Measurements from ENCODE around the gene POU6F2. TPM values are rescaled to one million over a fixed set of nuclear protein-coding genes. Genes with fewer than 3 reads are reported as not detected.

Gene POU6F2
- total RNA-seq, 1 donor from 2014 or later: not detected

- DNase-seq (ENCODE audit: low spot score in 2 of 2): no peak
- intact Hi-C loops (cut with DNase I): no loop called here
- Histone ChIP-seq H3K4me1 (no peaks in the 10 kb centered on the region), H3K36me3 (no peaks in the 10 kb centered on the region), H3K4me3 (no peak overlapping the region), H3K27ac (no peak overlapping the region), H3K9me3 (no peaks in the 10 kb centered on the region), H3K27me3 (no peaks in the 10 kb centered on the region)
- no peak for TF ChIP-seq CTCF (IDR thresholded peaks at IDR 0.05)
Observed at GRCh38 chr7:38955892-38956291, 21.8 kb upstream of the POU6F2 start.

- Histone ChIP-seq H3K9me3 (no peaks in the 10 kb centered on the region), H3K4me3 (no peak overlapping the region), H3K27me3 (no peaks in the 10 kb centered on the region), H3K36me3 (no peaks in the 10 kb centered on the region), H3K27ac (no peak overlapping the region), H3K4me1 (no peaks in the 10 kb centered on the region)
- no peak for TF ChIP-seq CTCF (IDR thresholded peaks at IDR 0.05)
- no peak for DNase-seq (ENCODE audit: low spot score in 2 of 2)
- intact Hi-C loops (cut with DNase I): no loop called here
Observed at GRCh38 chr7:38962028-38962427, 15.7 kb upstream of the POU6F2 start.

- intact Hi-C loops (cut with DNase I): no loop called here
- H3K4me3 ChIP-seq: no peak overlapping the region
Observed at GRCh38 chr7:38964921-38965320, 12.8 kb upstream of the POU6F2 start.

GRCh38 chr7:38973760-38974159 lies 3.9 kb upstream of the POU6F2 start:
- TF ChIP-seq CTCF (IDR thresholded peaks at IDR 0.05): no peak
- no peak overlapping the region for H3K4me3 ChIP-seq
- intact Hi-C loops (cut with DNase I): no loop called here
- H3K36me3 ChIP-seq: no peaks in the 10 kb centered on the region
- H3K4me1 ChIP-seq: peaks cover 2 to 4% of the 10 kb centered on the region in 2 donors
- H3K9me3 ChIP-seq: no peaks in the 10 kb centered on the region
- no peak for DNase-seq (ENCODE audit: low spot score in 2 of 2)
- H3K27ac ChIP-seq: no peak overlapping the region
- no peaks in the 10 kb centered on the region for H3K27me3 ChIP-seq

More at GRCh38 chr7:38964921-38965320, 12.8 kb upstream of the POU6F2 start:
- Histone ChIP-seq H3K9me3 (no peaks in the 10 kb centered on the region), H3K27ac (no peak overlapping the region), H3K36me3 (no peaks in the 10 kb centered on the region), H3K4me1 (no peaks in the 10 kb centered on the region), H3K27me3 (no peaks in the 10 kb centered on the region)
- DNase-seq (ENCODE audit: low spot score in 2 of 2): no peak
- no peak for TF ChIP-seq CTCF (IDR thresholded peaks at IDR 0.05)

GRCh38 chr7:38975944-38976392 lies 1.7 kb upstream of the POU6F2 start:
- Histone ChIP-seq H3K4me1 (peaks cover 2 to 4% of the 10 kb centered on the region in 2 donors), H3K4me3 (peak overlapping the region; percentile 51 to 77), H3K36me3 (no peaks in the 10 kb centered on the region), H3K27ac (peak overlapping the region in 1 of 2 donors; percentile 26), H3K9me3 (no peaks in the 10 kb centered on the region), H3K27me3 (no peaks in the 10 kb centered on the region)
- DNase-seq (ENCODE audit: low spot score in 2 of 2): no peak
- intact Hi-C loops (cut with DNase I): loop anchor here (5.0 kb wide), 1 partner anchor 39 kb away; no protein-coding TSS in a partner anchor
- peak in 1 of 3 experiments; percentile 4 for TF ChIP-seq CTCF (IDR thresholded peaks at IDR 0.05)

GRCh38 chr7:38978491-38978890 lies 782 bp downstream of the POU6F2 start:
- H3K4me1 ChIP-seq: peaks cover 2 to 4% of the 10 kb centered on the region in 2 donors
- no peaks in the 10 kb centered on the region for H3K9me3 ChIP-seq
- no peak for TF ChIP-seq CTCF (IDR thresholded peaks at IDR 0.05)
- H3K27ac ChIP-seq: peak overlapping the region in 1 of 2 donors; percentile 19
- DNase-seq (ENCODE audit: low spot score in 2 of 2): no peak
- H3K4me3 ChIP-seq: no peak overlapping the region
- H3K27me3 ChIP-seq: no peaks in the 10 kb centered on the region
- no peaks in the 10 kb centered on the region for H3K36me3 ChIP-seq
- intact Hi-C loops (cut with DNase I): loop anchor here (5.0 kb wide), 1 partner anchor 41 kb away; no protein-coding TSS in a partner anchor
